HG02840 (cell line): ENCODE data around the gene KNSTRN.

ENCODE experiments used
- ATAC-seq: cut with Tn5 transposase; IDR thresholded peaks from one replicate; pipeline ENCODE4 v1.9.1; 2021; ENCODE audit warnings: mild to moderate bottlenecking, moderate library complexity, moderate number of reproducible peaks; ENCODE audit not compliant: unreplicated experiment, low FRiP score

The KNSTRN gene

DNA sequence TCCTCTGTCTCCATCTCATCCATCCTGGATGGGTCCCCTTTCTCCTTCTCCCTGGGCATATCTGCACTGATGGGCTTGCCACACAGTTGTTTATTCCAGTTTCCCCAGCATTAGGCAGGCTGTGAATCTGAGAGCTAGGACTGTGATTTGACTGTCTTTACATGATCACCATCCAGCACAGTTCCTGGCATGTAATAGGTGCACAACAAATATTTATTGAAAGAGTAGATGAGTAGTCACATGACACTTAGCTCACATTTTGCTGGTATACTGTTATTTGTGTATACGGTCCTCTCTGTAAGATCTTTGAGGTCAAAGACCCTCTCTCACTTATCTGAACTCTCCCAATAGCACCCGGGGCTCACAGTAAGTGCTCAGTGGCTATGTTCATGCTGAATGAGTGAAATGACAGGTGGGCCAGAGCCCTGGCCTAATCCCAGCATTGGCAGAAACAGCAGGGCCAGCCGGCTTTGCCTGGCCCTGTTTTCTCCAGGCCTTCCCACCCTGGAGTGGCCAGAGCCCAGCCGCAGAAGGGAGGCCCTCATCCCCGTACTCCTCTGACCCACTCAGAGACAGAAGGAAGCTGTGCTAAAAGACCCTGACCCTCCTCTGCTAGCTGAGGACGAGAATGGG is 42.1 kb downstream of the KNSTRN start:
- no peak for ATAC-seq

DNA sequence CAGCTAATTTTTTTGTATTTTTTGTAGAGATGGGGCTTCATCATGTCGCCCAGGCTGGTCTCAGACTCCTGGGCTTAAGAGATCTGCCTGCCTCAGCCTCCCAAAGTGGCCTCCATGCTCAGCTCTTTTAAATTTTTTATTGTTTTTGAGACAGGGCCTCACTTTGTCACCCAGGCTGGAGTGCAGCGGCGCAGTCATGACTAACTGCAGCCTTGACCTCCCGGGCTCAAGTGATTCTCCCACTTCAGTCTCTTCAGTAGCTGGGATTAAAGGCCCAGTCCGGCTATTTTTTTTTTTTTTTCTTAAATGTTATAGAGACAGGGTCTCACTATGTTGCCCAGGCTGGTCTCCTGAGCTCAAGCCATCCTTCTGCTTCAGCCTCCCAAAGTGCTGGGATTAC is 43.2 kb downstream of the KNSTRN start:
- ATAC-seq: no peak

DNA sequence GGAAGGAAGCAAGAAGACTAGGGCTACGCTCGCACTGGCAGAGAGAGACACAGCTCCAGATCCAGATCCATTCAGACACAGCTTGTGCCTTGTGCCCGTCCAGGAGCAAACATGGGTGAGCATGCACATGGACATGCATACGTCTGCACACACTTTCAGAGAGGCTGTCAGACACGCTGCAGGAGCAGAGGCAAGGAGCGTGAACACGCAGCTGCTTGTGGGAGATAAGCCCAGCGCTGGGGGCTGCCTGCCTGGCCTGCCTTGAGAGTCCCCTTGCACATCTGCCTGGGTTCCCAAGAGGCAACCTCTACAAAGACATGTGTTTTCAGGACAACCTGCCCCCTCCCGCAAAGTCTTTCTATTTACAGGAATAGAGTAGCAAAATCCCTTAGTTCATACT is 44.7 kb downstream of the KNSTRN start:
- ATAC-seq: no peak

DNA sequence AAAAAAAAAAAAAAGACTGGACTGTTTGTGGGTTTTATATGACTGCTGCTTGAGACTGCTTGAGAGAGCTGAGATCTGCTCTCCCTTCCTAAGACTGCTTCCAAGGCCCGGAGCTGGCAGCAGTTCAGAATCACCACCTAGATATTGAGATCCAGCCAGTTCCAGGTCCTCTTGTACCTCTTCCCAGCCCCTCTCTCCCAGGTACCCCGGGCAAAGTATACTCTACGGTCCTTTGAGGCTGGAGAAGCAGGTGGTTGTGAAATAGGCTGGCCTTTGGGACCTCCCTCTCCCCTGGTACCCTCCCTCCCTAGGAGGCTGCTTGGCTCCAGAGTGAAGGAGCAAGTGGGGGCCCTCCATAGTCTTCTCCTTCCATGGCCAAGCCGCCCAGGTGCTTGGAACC is 45.7 kb downstream of the KNSTRN start:
- ATAC-seq: no peak

DNA sequence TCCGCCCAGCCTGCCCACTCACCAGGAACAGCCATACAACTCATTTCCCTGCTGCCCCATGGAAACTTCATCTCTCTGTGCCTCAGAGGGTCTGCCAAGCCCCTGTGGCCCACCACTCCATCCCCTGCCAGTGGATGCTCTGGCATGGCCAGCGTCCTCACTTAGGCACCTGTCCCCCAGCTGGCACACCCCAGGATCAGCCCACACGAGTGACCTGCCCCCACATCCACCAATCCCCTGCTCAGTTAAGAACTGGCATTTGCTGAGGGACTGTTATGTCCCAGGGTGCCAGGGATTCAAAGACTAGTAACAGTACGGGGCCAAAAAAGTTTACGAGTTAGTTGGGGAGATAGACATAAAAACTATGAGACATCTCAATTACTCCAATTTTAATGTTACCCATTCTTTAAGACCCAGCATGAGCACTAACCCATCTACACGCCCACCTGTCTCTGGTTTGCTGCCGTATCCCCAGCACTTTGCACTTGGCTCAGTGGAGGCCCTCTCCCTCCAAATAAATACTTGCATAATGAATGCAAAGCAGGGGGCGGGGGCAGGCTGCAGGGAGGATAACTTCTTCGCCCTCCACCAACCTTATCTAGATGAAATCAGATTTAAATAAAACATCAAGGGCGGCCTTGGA is 46.7 kb downstream of the KNSTRN start:
- ATAC-seq: no peak

DNA sequence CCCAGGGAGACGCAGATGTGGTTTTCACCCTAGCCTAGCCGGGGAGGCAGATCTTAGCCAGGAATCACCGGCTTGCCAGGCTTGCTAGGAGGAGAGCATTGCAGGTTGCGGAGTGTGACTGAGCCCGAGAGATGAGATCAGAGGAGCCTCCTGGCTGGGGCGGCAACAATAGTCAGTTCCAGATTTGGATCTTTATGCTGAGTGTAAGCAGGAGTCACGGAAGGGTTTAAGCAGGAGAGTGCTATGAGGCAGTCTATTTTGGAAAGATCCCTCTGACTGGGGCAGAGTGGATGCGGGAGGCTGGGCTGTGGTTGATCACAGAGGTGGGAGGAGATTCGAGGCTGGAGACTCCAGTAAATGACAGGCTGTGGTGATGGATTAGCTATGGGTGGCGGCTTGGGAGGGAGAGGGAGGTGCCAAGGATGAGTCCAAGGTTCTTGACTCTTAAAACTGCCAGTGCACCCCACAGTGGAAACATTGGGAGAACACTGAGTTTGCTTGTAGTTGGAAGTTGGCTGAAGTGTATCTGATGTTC is 47.8 kb downstream of the KNSTRN start:
- no peak for ATAC-seq

DNA sequence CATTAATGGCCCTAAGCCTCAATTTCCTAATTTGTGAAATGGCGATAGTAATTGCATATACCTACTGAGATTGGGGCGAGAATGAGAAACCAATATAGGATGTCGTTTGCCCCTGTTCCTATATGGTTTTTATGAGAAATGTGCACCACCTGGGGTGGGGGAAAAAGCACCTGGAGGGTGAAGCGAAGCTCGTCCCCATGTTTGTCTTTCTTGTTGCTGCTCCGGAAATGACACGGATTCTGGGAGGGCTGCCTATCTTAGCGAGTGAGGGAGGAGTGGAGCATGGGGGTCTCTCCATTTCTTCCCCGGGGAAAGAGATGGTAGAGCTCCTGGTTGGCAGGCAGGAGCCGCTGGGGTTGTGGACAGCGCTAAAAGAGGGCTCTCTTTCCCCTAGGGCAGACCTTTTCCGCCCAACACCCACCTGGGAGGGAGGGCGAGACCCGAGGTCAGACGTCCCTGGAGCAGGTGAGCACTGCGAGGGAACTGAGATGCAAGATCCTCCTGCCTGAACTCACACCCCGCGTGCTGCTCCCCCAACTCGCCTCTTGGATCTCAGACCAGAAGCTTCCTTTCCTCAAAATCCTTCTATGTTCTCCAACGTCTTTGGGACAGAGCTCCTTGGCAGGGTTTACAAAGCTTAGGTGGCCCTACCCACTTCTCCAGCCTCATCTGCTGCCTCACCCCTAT is 52.6 kb downstream of the KNSTRN start:
- ATAC-seq: no peak

DNA sequence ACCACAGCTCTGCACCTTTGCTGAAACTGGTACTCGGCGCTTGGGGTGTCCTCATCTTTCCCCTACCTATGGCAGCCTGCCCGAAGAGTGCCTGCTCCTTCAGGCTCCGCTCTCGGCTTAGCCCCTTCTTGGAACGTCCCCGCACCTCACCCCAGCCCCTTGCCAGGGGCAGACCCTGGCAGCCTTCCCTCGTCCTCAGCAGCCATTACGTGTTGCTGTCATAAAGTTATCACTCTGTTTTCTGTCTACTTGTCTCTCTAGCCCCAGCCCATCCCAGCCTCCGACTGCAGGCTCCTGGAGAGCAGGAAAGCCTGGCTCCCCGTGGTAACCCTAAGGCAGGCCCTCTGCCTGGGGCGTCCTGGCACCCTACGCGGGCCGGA is 53.2 kb downstream of the KNSTRN start:
- ATAC-seq: no peak

DNA sequence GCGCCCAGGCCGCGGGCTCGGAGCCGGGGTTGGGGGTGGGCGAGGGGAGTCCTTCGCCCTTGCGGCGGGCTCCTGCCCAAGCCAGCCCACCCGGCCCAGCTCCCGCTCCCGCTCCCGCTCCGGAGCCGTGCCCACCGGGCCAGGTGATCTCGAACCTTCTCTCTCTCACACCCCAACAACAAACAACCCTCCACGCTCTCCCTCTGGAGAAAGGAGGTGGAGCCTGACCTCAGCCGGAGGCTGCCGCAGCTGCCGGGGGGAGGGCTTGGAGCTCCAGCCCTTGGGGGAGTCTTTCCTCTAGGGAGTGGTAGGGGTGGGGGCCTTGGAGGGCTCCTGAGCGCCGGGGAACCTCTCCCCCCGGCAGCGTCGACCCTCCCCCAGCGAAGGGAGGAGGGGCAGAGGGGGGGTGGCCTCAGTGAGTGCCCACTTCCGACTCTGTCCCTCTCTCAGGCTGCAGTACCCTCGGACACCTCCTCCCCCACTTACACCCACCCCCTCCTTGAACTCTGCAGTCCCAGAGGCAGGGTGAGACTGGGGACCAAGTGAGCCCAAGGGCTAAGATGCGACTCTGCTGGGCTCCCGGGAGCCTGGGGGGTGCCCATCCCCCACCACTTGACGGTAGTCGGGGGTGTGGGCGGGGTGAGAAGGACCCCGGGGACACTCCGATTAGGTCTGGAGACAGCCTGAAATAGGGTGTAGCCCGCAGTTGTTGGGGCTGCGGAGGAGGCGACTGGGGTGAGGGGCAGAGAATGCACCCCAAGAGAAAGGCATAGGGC is 53.8 kb downstream of the KNSTRN start:
- ATAC-seq: no peak

DNA sequence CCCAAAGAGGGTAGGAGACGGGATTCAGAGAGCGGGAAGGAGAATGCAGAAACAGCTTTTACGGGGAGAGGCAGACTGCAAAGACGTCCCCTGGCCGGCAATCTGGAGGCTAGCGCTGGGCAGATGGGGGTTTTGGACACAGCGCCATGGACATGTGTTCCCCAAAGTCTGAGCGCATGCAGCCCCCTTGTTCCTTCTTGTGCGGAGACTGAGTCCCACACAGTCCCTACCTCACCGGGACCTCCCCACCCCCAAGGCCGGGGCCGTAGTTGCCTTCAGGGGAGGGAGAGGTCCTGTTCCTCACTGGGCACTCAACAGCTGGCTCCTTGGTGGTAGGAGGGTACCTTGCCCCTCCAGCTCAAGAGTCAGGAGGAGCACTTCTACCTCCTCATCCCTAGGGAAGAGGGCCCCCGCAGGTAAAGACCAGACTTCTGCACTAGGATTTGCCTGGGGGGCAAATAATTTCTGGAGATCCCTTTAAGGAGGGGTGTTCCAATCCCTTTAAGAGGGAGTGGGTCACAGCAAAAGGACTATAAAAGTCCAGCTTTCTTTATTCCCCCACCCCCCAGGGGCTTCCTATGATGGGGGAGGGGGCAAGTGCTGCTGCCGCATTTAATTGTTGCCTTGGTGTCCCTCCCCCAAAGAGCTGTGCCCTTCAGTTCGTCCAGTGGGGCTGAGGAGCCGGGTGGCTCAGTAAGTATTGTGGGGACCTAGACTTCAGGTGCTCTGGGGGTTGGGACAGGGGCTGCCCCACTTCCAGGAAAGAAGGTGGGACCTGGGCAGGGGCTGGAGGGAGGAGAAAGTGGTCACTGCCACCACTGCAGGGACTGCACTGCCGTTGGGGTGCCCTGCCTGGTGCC is 54.6 kb downstream of the KNSTRN start:
- no peak for ATAC-seq

DNA sequence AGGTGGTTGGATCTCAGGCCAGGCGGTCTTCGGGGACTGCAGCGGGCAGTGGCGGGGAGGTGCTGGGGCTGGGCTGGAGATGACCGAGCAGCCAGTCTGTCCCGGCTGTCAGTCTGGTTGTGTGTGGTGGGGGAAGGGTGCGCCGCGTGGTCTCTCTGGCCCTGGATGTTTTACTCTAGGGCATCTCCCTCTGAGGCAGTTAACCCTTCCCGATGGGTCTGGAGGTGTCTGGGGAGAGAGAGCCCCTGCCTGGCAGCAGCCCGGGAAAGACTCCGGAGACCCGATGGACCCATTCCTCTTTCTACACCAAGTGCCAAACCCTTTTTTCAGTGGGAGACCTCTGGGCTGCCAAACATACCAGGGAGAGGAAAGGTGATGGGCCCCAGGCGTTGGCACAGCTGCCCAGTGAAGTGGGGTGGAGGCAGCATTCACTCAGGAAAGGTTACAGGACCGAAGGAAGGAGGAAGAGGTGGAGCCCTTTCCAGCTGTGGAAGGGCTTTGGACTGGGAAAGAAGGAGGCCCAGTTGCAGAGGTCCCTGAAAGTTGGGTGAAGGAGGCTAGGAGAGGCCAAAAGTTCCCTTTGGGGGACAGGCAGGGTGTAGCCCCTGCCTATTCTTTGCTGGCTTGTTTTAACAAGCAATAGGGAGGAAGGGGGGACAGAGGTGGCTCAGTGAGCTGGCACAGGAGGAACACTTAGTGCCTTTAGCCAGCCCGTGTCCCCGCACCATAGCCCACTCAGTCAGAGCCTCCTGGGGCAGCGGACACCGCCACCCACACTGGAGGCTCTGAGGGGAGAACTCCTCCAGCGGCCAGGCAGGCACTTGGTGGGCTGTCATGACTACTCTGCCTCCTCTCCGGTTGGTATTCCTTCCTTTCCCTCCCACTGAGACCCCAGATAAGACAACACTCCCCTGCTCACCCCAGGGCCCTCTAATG is 55.5 kb downstream of the KNSTRN start:
- ATAC-seq: no peak

DNA sequence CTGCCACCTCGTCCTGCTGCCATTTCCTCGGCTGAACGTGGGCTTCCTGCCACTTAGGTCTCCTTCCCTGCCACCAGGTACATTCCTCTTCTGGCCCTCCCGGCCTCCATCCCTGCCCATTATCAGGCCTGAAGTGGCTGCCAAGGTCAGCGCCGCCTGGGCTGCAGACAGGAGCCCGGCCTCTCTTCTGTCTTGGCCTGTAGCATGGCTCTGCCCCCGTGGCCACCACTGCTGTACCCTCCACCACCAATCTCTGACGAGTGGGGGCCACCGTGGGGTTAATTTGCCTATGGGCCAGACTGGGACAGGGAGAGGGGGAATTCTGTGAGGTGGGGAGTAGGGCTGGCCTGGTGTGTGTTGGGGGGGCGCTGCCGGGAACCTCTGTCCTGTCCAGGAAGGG is 56.2 kb downstream of the KNSTRN start:
- no peak for ATAC-seq

DNA sequence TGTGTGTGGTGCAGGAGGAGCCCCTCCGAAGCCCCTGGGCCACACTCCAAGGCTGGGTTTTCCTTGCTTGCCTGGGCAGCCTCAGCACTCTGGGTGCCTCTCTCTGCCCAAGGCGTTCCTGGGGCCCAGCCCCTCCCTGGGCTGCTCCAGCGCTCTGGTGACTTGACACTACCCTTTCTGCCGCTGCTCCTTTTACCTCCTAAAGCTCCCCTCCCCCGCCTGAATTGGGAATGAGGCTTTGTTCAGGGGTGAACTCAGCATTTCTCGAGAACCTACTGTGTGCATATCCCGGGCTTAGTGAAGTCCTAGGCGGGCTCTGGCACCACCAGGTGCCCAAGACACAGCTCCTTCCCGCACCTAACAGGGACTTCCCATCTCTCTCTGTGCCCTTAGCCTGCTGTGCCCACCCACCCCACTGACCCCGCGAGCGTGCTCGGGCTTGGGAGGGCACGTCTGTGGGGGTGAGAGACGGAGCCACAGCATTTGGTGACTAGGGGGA is 57.0 kb downstream of the KNSTRN start:
- no peak for ATAC-seq

DNA sequence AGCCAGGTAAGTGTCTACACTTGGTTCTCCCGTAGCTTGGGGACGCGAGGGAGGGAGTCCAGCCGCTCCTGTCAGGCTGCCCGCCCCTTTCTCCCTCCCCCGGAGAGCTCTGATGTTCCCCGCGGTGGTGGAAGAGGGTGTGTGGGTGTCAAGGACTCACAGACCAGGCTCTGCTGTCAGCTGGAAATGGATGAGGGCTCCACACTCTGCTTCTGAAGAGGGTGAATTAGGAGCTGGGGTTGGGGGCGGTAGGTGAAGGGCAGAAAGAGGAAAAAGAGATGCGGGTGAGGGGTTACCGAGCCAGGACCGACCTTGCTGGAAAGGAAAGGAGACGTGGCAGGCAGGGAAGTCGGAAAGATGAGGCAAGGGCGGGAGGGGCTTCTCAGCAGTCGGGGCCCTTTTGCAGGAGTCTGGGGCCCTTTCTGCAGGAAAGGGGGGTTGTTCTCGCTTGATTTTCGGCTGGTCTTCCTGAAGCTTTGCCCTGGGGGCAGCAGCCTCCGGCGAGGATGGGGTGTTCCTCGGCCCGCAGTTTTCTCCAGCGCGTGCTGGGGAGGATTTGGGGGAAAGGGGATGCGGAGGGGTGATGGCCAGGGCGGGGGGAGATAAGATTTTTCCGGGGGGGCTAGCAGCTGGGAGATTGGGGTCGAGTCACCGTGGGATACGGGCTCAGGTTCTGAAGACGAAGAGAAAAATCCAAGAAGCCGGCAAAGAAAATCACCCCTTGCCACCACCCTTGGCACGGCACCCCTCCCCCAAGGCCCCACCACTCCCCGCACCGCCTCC is 57.6 kb downstream of the KNSTRN start:
- ATAC-seq: no peak

DNA sequence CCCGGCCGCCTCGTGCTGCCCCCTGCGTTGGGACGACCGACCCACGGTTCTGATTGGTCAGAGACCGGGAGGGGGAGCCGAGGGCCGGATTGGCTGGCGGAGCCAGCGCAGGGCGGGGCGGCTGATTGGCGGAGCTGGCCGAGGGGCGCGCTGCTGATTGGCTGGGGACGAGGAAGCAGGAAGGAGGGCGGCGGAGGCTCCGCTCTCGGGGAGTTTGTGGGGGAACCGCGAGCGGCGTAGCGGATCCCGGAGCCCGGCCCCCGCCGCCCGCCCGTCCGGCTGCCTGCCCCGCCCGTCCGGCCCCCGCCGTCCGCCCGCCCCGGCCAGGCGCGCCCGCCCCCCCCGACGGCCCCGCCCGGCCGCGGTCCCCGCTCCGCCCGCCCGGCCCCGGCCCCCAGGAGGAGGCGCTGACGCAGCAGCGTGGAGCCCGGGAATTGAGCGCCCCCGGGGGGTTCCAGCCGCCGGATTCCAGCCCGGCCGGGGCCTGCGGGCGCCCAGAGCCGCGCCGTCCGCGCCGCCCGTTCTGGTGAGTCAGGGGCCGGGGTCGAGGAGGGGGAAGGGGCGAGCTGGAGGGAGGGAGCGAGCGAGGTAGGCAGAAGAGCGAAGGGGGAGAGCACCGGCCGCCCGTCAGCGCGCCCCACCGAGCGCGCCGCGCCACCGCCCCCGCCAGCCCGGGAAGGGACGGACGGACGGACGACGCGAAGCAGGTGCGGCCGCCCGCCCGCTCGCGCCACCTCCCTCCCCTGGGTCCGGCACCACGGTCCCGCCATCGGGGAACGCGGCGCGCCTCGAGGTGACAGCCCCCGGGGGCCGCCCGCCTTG is 58.4 kb downstream of the KNSTRN start, which contains the start of gene BAHD1:
BAHD1 (plus strand) TSS at position 211 of the 822 bp plus-strand sequence. CDS start 17,512 bp downstream, outside the sequence.
- peak; percentile 75 for ATAC-seq

DNA sequence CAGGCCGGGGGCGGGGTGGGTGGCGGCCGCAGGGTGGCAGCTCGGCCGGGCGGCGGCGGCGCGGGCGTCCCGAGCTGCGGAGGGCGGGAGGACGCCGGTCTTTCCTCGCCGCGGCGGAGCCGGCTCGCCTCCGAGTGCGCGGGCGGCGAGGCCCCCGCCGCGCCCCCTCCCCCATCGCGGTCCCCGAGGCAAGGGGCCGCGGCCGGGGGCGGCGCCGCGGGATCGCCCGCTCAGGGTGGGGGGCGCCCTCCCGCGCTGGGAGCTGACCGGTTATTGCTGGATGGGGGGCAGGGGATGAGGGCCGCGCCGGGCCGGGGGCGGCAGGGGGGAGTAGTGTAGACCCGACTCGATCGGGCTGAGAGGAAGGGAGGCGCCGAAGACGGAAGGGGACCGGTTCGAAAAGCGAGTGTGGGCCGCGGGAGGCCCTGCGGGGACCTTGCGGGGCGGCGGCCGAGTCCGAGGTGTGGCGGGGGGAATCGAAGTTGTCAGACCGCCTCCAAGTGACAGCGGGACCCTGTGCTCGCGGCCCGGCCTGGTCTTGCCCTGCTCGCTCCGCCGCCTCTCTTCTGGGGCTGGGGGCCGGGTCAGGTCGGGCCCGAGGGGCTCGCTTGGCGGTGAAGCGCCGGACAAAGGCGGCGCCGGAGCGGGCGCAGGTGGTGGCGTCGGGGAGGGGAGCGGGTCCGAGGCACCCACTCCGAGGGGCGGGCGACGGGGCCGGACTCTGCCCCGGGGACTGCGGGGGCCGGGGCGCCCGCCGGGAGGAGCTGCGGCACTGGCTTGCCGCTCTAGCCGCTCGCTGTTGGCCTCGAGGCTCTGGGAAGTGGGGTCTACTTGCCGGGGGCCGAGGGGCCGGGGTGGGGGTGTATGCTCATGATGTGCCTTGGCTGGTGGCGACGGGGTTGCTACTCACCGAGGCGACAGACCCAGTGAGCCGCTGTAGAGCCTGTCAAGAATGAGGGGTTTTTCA is 59.3 kb downstream of the KNSTRN start:
- no peak for ATAC-seq
